Thyroid gland (tissue), 4 donors: Measurements from ENCODE around the gene BTNL2.

Source experiments
- CTCF ChIP-seq, 6 experiments: fragments of 200-600 bp in 3 of 6; fragments of 450-650 bp in 3 of 6; sonication (generic) in 3 of 6; IDR thresholded peaks; one replicate each; pipeline ENCODE4 v1.5.1; 2016 to 2019; ENCODE audit warnings: antibody characterized with exemption in 6 of 6, mild to moderate bottlenecking in 2 of 6, inconsistent platforms in 1 of 6, moderate library complexity in 1 of 6
- POLR2A ChIP-seq, 2 donors: fragments of 450-650 bp; IDR thresholded peaks; one replicate each; pipeline ENCODE4 v1.6.1; 2017; ENCODE audit warnings: antibody characterized with exemption in 2 of 2, mild to moderate bottlenecking in 2 of 2, moderate library complexity in 1 of 2

GRCh38 chr6:32439139-32439538, 32.2 kb upstream of the BTNL2 start:
- TF ChIP-seq POLR2A (IDR thresholded peaks at IDR 0.05) (no peak), CTCF (IDR thresholded peaks at IDR 0.05) (no peak)
